ENCODE results near the gene AOX1.

GRCh38 chr2:200615247-200615646 lies 29.4 kb downstream of the AOX1 start:
- TF ChIP-seq NFRKB (IDR thresholded peaks at IDR 0.05) (no peak), SUZ12 (IDR thresholded peaks at IDR 0.05) (no peak), BHLHE40 (IDR thresholded peaks at IDR 0.05; ENCODE audit: borderline replicate concordance) (no peak), FOXK2 (IDR thresholded peaks at IDR 0.05) (no peak), SP1 (IDR thresholded peaks at IDR 0.05) (no peak), FOXM1 (IDR thresholded peaks at IDR 0.05; ENCODE audit: borderline replicate concordance) (no peak), TARDBP (IDR thresholded peaks at IDR 0.05) (no peak)
